ENCODE results near the gene MCM5. TPM values are rescaled to one million over a fixed set of nuclear protein-coding genes. Genes with fewer than 3 reads are reported as not detected.

The MCM5 gene
- total and polyA plus RNA-seq, 2 of the 13 experiments (the other 11 are each of a cell fraction or from before 2014, with no cell fraction given), result 40.2 to 93.5 TPM

DNA sequence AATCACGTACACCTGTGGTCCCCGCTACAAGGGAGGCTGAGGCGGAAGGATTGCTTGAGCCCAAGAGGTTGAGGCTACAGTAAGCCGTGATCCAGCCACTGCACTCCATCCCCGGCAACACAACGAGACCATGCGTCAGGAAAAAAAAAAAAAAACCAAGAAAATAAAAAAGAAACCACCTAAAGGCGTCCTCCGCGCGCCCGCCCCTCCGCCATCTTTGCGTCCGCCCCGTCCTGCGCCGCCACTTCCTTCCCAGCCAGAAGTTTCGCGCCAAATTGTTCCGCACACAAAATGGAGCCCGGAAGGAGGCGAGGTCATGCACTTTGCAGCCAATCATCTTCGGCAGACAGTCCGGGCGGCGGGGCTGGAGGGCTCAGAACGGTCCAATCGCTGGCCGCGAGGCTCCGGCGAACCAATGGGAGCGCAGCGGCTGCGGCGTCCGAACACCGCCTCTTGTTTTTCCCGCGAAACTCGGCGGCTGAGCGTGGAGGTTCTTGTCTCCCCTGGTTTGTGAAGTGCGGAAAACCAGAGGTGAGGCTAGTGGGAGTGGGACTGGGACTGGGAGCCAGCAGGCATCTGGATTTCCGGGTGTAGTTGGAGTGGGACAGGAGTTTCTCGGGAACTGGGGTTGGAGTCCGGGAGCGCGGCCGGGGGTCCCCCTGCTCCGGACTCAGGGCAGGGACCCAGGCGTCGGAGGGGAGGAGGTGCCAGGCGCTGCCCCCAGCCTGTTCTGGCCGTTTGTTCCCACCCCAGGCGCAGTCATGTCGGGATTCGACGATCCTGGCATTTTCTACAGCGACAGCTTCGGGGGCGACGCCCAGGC, at the start of gene MCM5 (continued):
- TF ChIP-seq ZNF451 (CRISPR knock-in tag; IDR thresholded peaks at IDR 0.05), result no peak
- TF ChIP-seq KMT2A (CRISPR knock-in tag; IDR thresholded peaks at IDR 0.05), result peak; percentile 65
- TF ChIP-seq MAZ (IDR thresholded peaks at IDR 0.05; ENCODE audit: borderline replicate concordance, low read depth, low read length), result no peak
- TF ChIP-seq MAZ (CRISPR knock-in tag; IDR thresholded peaks at IDR 0.05; ENCODE audit: low read depth), result peak; percentile 77
- TF ChIP-seq, protein P1, sequence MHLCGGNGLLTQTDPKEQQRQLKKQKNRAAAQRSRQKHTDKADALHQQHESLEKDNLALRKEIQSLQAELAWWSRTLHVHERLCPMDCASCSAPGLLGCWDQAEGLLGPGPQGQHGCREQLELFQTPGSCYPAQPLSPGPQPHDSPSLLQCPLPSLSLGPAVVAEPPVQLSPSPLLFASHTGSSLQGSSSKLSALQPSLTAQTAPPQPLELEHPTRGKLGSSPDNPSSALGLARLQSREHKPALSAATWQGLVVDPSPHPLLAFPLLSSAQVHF (CRISPR knock-in tag; IDR thresholded peaks at IDR 0.05), result 0 out of 2 replicates have a peak, but pooled peaks have one; percentile 53
- TF ChIP-seq ZNF646 (CRISPR knock-in tag; IDR thresholded peaks at IDR 0.05), result no peak
- TF ChIP-seq, protein P2, sequence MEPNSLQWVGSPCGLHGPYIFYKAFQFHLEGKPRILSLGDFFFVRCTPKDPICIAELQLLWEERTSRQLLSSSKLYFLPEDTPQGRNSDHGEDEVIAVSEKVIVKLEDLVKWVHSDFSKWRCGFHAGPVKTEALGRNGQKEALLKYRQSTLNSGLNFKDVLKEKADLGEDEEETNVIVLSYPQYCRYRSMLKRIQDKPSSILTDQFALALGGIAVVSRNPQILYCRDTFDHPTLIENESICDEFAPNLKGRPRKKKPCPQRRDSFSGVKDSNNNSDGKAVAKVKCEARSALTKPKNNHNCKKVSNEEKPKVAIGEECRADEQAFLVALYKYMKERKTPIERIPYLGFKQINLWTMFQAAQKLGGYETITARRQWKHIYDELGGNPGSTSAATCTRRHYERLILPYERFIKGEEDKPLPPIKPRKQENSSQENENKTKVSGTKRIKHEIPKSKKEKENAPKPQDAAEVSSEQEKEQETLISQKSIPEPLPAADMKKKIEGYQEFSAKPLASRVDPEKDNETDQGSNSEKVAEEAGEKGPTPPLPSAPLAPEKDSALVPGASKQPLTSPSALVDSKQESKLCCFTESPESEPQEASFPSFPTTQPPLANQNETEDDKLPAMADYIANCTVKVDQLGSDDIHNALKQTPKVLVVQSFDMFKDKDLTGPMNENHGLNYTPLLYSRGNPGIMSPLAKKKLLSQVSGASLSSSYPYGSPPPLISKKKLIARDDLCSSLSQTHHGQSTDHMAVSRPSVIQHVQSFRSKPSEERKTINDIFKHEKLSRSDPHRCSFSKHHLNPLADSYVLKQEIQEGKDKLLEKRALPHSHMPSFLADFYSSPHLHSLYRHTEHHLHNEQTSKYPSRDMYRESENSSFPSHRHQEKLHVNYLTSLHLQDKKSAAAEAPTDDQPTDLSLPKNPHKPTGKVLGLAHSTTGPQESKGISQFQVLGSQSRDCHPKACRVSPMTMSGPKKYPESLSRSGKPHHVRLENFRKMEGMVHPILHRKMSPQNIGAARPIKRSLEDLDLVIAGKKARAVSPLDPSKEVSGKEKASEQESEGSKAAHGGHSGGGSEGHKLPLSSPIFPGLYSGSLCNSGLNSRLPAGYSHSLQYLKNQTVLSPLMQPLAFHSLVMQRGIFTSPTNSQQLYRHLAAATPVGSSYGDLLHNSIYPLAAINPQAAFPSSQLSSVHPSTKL (CRISPR knock-in tag; IDR thresholded peaks at IDR 0.05), result no peak
- TF ChIP-seq, protein P3, sequence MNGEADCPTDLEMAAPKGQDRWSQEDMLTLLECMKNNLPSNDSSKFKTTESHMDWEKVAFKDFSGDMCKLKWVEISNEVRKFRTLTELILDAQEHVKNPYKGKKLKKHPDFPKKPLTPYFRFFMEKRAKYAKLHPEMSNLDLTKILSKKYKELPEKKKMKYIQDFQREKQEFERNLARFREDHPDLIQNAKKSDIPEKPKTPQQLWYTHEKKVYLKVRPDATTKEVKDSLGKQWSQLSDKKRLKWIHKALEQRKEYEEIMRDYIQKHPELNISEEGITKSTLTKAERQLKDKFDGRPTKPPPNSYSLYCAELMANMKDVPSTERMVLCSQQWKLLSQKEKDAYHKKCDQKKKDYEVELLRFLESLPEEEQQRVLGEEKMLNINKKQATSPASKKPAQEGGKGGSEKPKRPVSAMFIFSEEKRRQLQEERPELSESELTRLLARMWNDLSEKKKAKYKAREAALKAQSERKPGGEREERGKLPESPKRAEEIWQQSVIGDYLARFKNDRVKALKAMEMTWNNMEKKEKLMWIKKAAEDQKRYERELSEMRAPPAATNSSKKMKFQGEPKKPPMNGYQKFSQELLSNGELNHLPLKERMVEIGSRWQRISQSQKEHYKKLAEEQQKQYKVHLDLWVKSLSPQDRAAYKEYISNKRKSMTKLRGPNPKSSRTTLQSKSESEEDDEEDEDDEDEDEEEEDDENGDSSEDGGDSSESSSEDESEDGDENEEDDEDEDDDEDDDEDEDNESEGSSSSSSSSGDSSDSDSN (CRISPR knock-in tag; IDR thresholded peaks at IDR 0.05), result peak; percentile 55
- no peak for TF ChIP-seq ISL2 (CRISPR knock-in tag; IDR thresholded peaks at IDR 0.05)
- TF ChIP-seq FOSL2 (CRISPR knock-in tag; IDR thresholded peaks at IDR 0.05), result 0 out of 2 replicates have a peak, but pooled peaks have one; percentile 14
- TF ChIP-seq SNAI1 (CRISPR knock-in tag; IDR thresholded peaks at IDR 0.05; ENCODE audit: borderline replicate concordance), result peak; percentile 83; the same call in 1 of the 2 replicates
- TF ChIP-seq MAFK (conservative IDR thresholded peaks at IDR 0.05 in 1 of 2, IDR thresholded peaks at IDR 0.05 in 1 of 2; ENCODE audit: low read length in 2 of 2), result no peak
- TF ChIP-seq ZNF883 (CRISPR knock-in tag; IDR thresholded peaks at IDR 0.05; ENCODE audit: not compliant biosample characterization), result peak; percentile 71

Measured in HepG2 (cell line).